GM23338 (cell line): ENCODE results near the gene EEPD1. TPM values are rescaled to one million over a fixed set of nuclear protein-coding genes. Genes with fewer than 3 reads are reported as not detected.

Experiments
- ATAC-seq: fragments of 200-7000 bp; cut with Tn5 transposase; 3 replicates; pipeline ENCODE4 v1.9.1; 2020
- DNase-seq: peaks from one replicate; pipeline ENCODE4 v3.0.0-alpha.2; 2015; ENCODE audit warnings: low spot score
- H2AFZ ChIP-seq: fragments of 200-600 bp; sonication (generic); 2 replicates; pipeline ENCODE4 v1.8.0; 2016; ENCODE audit warnings: antibody characterized with exemption, mild to moderate bottlenecking, moderate library complexity
- H3F3A ChIP-seq: fragments of 200-600 bp; sonication (generic); replicated peaks from 2 replicates; pipeline ENCODE4 v1.8.0; 2017; ENCODE audit warnings: antibody characterized with exemption, mixed run types, low read depth
- H3K27ac ChIP-seq: fragments of 200-600 bp; sonication (generic); 2 replicates; pipeline ENCODE4 v1.6.1; 2016; ENCODE audit warnings: low read depth
- H3K27me3 ChIP-seq: fragments of 200-600 bp; sonication (generic); 2 replicates; pipeline ENCODE4 v1.8.0; 2016; ENCODE audit warnings: mild to moderate bottlenecking, mixed run types, moderate library complexity; ENCODE audit not compliant: insufficient read depth
- H3K36me3 ChIP-seq: fragments of 200-600 bp; sonication (generic); 2 replicates; pipeline ENCODE4 v1.8.0; 2016; ENCODE audit warnings: mild to moderate bottlenecking; ENCODE audit not compliant: insufficient read depth
- H3K4me1 ChIP-seq: fragments of 200-600 bp; sonication (generic); 2 replicates; pipeline ENCODE4 v1.8.0; 2016; ENCODE audit warnings: mild to moderate bottlenecking, moderate library complexity; ENCODE audit not compliant: insufficient read depth
- H3K4me2 ChIP-seq: fragments of 200-600 bp; sonication (generic); 2 replicates; pipeline ENCODE4 v1.7.1; 2017; ENCODE audit warnings: mixed run types
- H3K4me3 ChIP-seq: fragments of 200-600 bp; sonication (generic); 2 replicates; pipeline ENCODE4 v1.6.1; 2016; ENCODE audit warnings: mixed run types
- H3K79me2 ChIP-seq: fragments of 200-600 bp; sonication (generic); replicated peaks from 2 replicates; pipeline ENCODE4 v1.8.0; 2017; ENCODE audit warnings: mild to moderate bottlenecking; ENCODE audit not compliant: insufficient read depth
- H3K9me2 ChIP-seq: fragments of 200-600 bp; sonication (generic); 2 replicates; pipeline ENCODE4 v1.8.0; 2017; ENCODE audit not compliant: insufficient read depth
- H4K20me1 ChIP-seq: fragments of 200-600 bp; sonication (generic); replicated peaks from 2 replicates; pipeline ENCODE4 v1.8.0; 2017; ENCODE audit warnings: mild to moderate bottlenecking; ENCODE audit not compliant: insufficient read depth
- H3K27ac Mint-ChIP-seq: 2 replicates; pipeline ENCODE4 v1.8.0; 2020; ENCODE audit warnings: inconsistent platforms, mild to moderate bottlenecking, moderate library complexity, mixed read lengths
- H3K27me3 Mint-ChIP-seq: 3 replicates; pipeline ENCODE4 v1.8.0; 2022; ENCODE audit warnings: low read depth, mild to moderate bottlenecking, moderate library complexity, mixed read lengths, inconsistent platforms; ENCODE audit not compliant: insufficient read depth, poor library complexity
- H3K36me3 Mint-ChIP-seq: 3 replicates; pipeline ENCODE4 v1.8.0; 2021; ENCODE audit warnings: low read depth, mild to moderate bottlenecking, inconsistent platforms, moderate library complexity, mixed read lengths
- H3K4me1 Mint-ChIP-seq: 3 replicates; pipeline ENCODE4 v1.8.0; 2020; ENCODE audit warnings: mild to moderate bottlenecking, inconsistent platforms, mixed read lengths
- H3K4me3 Mint-ChIP-seq: 3 replicates; pipeline ENCODE4 v1.8.0; 2021; ENCODE audit warnings: moderate library complexity, mild to moderate bottlenecking, inconsistent platforms, mixed read lengths
- H3K9me3 Mint-ChIP-seq: 3 replicates; pipeline ENCODE4 v1.8.0; 2020; ENCODE audit warnings: moderate library complexity, mild to moderate bottlenecking, inconsistent platforms, mixed read lengths
- CREB1 ChIP-seq: fragments of 250-450 bp; sonication (Bioruptor Pico); IDR thresholded peaks from 2 replicates; pipeline ENCODE4 v1.5.0; 2020; ENCODE audit warnings: low read depth, mild to moderate bottlenecking, moderate library complexity
- ZNF114 ChIP-seq: fragments of 250-450 bp; sonication (Bioruptor Pico); IDR thresholded peaks from 2 replicates; pipeline ENCODE4 v1.5.0; 2020; ENCODE audit warnings: mild to moderate bottlenecking, moderate library complexity
- ZNF331 ChIP-seq: fragments of 250-450 bp; sonication (Bioruptor Pico); IDR thresholded peaks from 2 replicates; pipeline ENCODE4 v1.5.0; 2020; ENCODE audit warnings: low read depth, mild to moderate bottlenecking, moderate library complexity
- ZNF462 ChIP-seq: fragments of 250-450 bp; sonication (Bioruptor Pico); IDR thresholded peaks from 2 replicates; pipeline ENCODE4 v1.5.0; 2020; ENCODE audit warnings: mild to moderate bottlenecking, moderate library complexity
- polyA plus RNA-seq: library from polyadenylated mRNA; unstranded; fragments of >200 nt; fragmentation: Nextera tagmentation; extraction: Ambion mirVana; gene quantifications from 2 replicates; pipeline ENCODE4 v1.2.1, GENCODE V29; 2016
- total RNA-seq: library from RNA; depleted of rRNA; stranded (reverse); fragments of >200 nt; shearing (Covaris generic); gene quantifications from 2 replicates; pipeline ENCODE4 v1.2.3, GENCODE V29; 2014
- TF ChIP-seq, protein P1 (sequence below), 2 experiments: fragments of 200-600 bp in 1 of 2; sonication (generic) in 1 of 2; conservative IDR thresholded peaks; 2 replicates each; pipeline versions ENCODE4 v1.5.1 to v1.6.1; 2016 to 2017; ENCODE audit warnings: antibody characterized with exemption in 2 of 2, low read depth in 2 of 2, mild to moderate bottlenecking in 2 of 2, moderate library complexity in 1 of 2

The EEPD1 gene
- total and polyA plus RNA-seq, 2 experiments from 2014 or later = 4.1 to 17.1 TPM

GRCh38 chr7:36312064-36312914 is 159.2 kb downstream of the EEPD1 start:
- Histone ChIP-seq H3K79me2 (no peaks in the 10 kb centered on the region), H3K4me3 (no peak overlapping the region), H3F3A (no peaks in the 10 kb centered on the region), H3K36me3 (no peaks in the 10 kb centered on the region), H3K4me2 (no peak overlapping the region), H3K27ac (no peak overlapping the region), H3K4me1 (no peaks in the 10 kb centered on the region), H2AFZ (no peak overlapping the region), H3K9me2 (no peaks in the 10 kb centered on the region), H4K20me1 (no peaks in the 10 kb centered on the region), H3K27me3 (no peaks in the 10 kb centered on the region)
- ATAC-seq (peak; percentile 78), DNase-seq (peak; percentile 83)
- Mint-ChIP-seq H3K27ac (no peak overlapping the region), H3K27me3 (peaks cover 5% of the 10 kb centered on the region), H3K4me3 (no peak overlapping the region), H3K36me3 (no peaks in the 10 kb centered on the region), H3K9me3 (no peaks in the 10 kb centered on the region), H3K4me1 (peaks cover 8% of the 10 kb centered on the region)
- TF ChIP-seq, protein P1, sequence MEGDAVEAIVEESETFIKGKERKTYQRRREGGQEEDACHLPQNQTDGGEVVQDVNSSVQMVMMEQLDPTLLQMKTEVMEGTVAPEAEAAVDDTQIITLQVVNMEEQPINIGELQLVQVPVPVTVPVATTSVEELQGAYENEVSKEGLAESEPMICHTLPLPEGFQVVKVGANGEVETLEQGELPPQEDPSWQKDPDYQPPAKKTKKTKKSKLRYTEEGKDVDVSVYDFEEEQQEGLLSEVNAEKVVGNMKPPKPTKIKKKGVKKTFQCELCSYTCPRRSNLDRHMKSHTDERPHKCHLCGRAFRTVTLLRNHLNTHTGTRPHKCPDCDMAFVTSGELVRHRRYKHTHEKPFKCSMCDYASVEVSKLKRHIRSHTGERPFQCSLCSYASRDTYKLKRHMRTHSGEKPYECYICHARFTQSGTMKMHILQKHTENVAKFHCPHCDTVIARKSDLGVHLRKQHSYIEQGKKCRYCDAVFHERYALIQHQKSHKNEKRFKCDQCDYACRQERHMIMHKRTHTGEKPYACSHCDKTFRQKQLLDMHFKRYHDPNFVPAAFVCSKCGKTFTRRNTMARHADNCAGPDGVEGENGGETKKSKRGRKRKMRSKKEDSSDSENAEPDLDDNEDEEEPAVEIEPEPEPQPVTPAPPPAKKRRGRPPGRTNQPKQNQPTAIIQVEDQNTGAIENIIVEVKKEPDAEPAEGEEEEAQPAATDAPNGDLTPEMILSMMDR (conservative IDR thresholded peaks at IDR 0.05; ENCODE audit: low read depth in 2 of 2) = peak; percentile 65 to 67
- no peak for TF ChIP-seq ZNF114 (CRISPR knock-in tag)
- no peak for TF ChIP-seq CREB1 (CRISPR knock-in tag)
- no peak for TF ChIP-seq ZNF331 (CRISPR knock-in tag)
- no peak for TF ChIP-seq ZNF462
